Measurements from ENCODE around the gene IL1F10. TPM values are rescaled to one million over a fixed set of nuclear protein-coding genes. Genes with fewer than 3 reads are reported as not detected.

The IL1F10 gene
- total RNA-seq, 1 experiment from 2014 or later = not detected

- no peak for DNase-seq
- Histone ChIP-seq H3K4me2 (ENCODE audit: low read depth, low read length, poor library complexity, severe bottlenecking) (no peak overlapping the region), H2AFZ (ENCODE audit: low read length) (no peak overlapping the region), H3K79me2 (ENCODE audit: low read length) (no peaks in the 10 kb centered on the region), H3K27me3 (ENCODE audit: low read length) (no peaks in the 10 kb centered on the region), H3K9ac (ENCODE audit: low read length) (no peak overlapping the region), H3K9me3 (ENCODE audit: low read length) (no peaks in the 10 kb centered on the region), H3K36me3 (ENCODE audit: insufficient read depth, low read length) (no peaks in the 10 kb centered on the region), H3K4me1 (ENCODE audit: low read length) (no peaks in the 10 kb centered on the region), H3K27ac (ENCODE audit: low read length) (no peak overlapping the region), H3K9me2 (replicated peaks; ENCODE audit: insufficient read depth, low read length) (no peaks in the 10 kb centered on the region), H4K20me1 (ENCODE audit: insufficient read depth, low read depth, low read length) (0 out of 2 replicates have a peak, but pooled peaks cover 2% of the 10 kb centered on the region), H3K4me3 (ENCODE audit: low read length) (no peak overlapping the region)
These were observed 33.8 kb upstream of the IL1F10 start for GRCh38 chr2:113034016-113034415.

- no peak overlapping the region for H3K4me2 ChIP-seq (ENCODE audit: low read depth, low read length, poor library complexity, severe bottlenecking)
- H3K79me2 ChIP-seq (ENCODE audit: low read length) = no peaks in the 10 kb centered on the region
- H3K4me3 ChIP-seq (ENCODE audit: low read length) = no peak overlapping the region
- no peaks in the 10 kb centered on the region for H3K27me3 ChIP-seq (ENCODE audit: low read length)
- no peaks in the 10 kb centered on the region for H3K9me3 ChIP-seq (ENCODE audit: low read length)
- no peaks in the 10 kb centered on the region for H3K9me2 ChIP-seq (replicated peaks; ENCODE audit: insufficient read depth, low read length)
- H2AFZ ChIP-seq (ENCODE audit: low read length) = no peak overlapping the region
- no peak overlapping the region for H3K27ac ChIP-seq (ENCODE audit: low read length)
- DNase-seq = no peak
- H3K9ac ChIP-seq (ENCODE audit: low read length) = no peak overlapping the region
- no peaks in the 10 kb centered on the region for H3K36me3 ChIP-seq (ENCODE audit: insufficient read depth, low read length)
- no peaks in the 10 kb centered on the region for H3K4me1 ChIP-seq (ENCODE audit: low read length)
- no peaks in the 10 kb centered on the region for H4K20me1 ChIP-seq (ENCODE audit: insufficient read depth, low read depth, low read length)
These were observed 31.0 kb upstream of the IL1F10 start for GRCh38 chr2:113036763-113037162.

DNA sequence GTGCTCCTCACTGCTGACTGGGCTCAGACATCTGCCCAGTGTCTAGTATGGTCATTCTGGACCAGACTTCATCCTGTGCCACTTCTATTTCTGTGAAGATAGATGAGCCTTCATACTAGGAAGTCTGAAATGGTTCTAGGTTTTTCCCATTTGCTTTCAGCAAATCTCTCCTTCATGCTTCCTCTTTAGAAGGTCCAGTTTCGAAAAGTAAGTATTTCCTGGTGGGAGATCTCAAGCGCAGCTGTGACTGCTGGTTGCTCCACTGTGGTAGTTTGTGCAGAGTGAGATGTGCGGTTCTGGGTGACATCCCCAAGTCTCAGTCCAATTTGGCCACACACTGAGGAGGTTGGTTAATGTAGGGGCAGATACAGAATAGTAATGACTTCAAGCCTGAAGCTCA lies 29.5 kb upstream of the IL1F10 start:
- no peaks in the 10 kb centered on the region for H3K27me3 ChIP-seq (ENCODE audit: low read length)
- DNase-seq = no peak
- H3K27ac ChIP-seq (ENCODE audit: low read length) = no peak overlapping the region
- no peaks in the 10 kb centered on the region for H3K9me3 ChIP-seq (ENCODE audit: low read length)
- H3K4me1 ChIP-seq (ENCODE audit: low read length) = no peaks in the 10 kb centered on the region
- H2AFZ ChIP-seq (ENCODE audit: low read length) = no peak overlapping the region
- H3K36me3 ChIP-seq (ENCODE audit: insufficient read depth, low read length) = no peaks in the 10 kb centered on the region
- no peak overlapping the region for H3K4me2 ChIP-seq (ENCODE audit: low read depth, low read length, poor library complexity, severe bottlenecking)
- no peak overlapping the region for H3K9ac ChIP-seq (ENCODE audit: low read length)
- H3K79me2 ChIP-seq (ENCODE audit: low read length) = no peaks in the 10 kb centered on the region
- no peaks in the 10 kb centered on the region for H4K20me1 ChIP-seq (ENCODE audit: insufficient read depth, low read depth, low read length)
- no peak overlapping the region for H3K4me3 ChIP-seq (ENCODE audit: low read length)
- no peaks in the 10 kb centered on the region for H3K9me2 ChIP-seq (replicated peaks; ENCODE audit: insufficient read depth, low read length)

DNA sequence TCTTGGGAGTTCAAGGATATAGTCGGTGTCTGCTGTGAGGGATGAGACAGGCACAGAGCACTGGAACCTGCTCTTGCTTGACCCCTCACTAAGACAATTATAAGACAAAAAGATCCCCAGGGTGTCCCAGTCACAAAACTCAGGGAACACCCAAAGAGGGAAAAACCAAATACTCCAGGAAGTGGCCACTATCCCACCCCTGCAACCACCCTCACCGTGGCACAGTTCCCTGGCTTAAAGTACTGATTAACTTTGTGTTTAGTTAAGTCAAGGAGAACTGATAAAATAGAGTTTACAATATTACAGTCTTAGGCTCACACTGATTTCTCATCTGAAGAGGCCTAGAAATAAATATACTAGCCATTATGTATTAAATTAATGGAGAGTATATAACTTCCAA lies 28.6 kb upstream of the IL1F10 start:
- Histone ChIP-seq H3K9me3 (ENCODE audit: low read length) (no peaks in the 10 kb centered on the region), H3K4me1 (ENCODE audit: low read length) (no peaks in the 10 kb centered on the region), H3K4me2 (ENCODE audit: low read depth, low read length, poor library complexity, severe bottlenecking) (no peak overlapping the region), H3K27ac (ENCODE audit: low read length) (no peak overlapping the region), H3K36me3 (ENCODE audit: insufficient read depth, low read length) (no peaks in the 10 kb centered on the region), H3K79me2 (ENCODE audit: low read length) (no peaks in the 10 kb centered on the region), H3K4me3 (ENCODE audit: low read length) (no peak overlapping the region), H4K20me1 (ENCODE audit: insufficient read depth, low read depth, low read length) (no peaks in the 10 kb centered on the region), H3K27me3 (ENCODE audit: low read length) (no peaks in the 10 kb centered on the region), H3K9ac (ENCODE audit: low read length) (no peak overlapping the region), H3K9me2 (replicated peaks; ENCODE audit: insufficient read depth, low read length) (no peaks in the 10 kb centered on the region), H2AFZ (ENCODE audit: low read length) (no peak overlapping the region)
- no peak for DNase-seq

DNA sequence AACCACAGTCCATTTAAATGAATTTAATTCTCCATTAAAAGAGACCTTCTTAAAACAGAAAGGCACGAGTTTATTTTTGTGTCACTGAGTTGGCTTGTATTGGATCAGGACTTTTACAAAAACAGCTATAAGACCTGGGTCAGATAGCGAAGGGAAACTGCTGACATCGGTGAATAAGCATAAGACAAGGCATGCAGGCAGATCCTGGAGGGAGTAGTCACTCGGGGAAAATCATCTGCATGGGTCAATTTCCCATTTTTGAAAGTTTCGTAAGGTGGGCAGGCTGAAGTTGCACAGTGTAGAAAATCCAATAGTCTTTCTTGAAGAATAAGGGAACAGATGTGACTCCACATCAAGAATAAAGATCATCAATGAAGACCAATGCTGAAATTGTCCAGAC lies 28.1 kb upstream of the IL1F10 start:
- no peak overlapping the region for H3K4me3 ChIP-seq (ENCODE audit: low read length)
- no peaks in the 10 kb centered on the region for H3K27me3 ChIP-seq (ENCODE audit: low read length)
- H3K4me1 ChIP-seq (ENCODE audit: low read length) = no peaks in the 10 kb centered on the region
- H4K20me1 ChIP-seq (ENCODE audit: insufficient read depth, low read depth, low read length) = no peaks in the 10 kb centered on the region
- H3K79me2 ChIP-seq (ENCODE audit: low read length) = no peaks in the 10 kb centered on the region
- DNase-seq = no peak
- H3K9ac ChIP-seq (ENCODE audit: low read length) = no peak overlapping the region
- H3K4me2 ChIP-seq (ENCODE audit: low read depth, low read length, poor library complexity, severe bottlenecking) = no peak overlapping the region
- no peak overlapping the region for H2AFZ ChIP-seq (ENCODE audit: low read length)
- H3K27ac ChIP-seq (ENCODE audit: low read length) = no peak overlapping the region
- H3K9me3 ChIP-seq (ENCODE audit: low read length) = no peaks in the 10 kb centered on the region
- no peaks in the 10 kb centered on the region for H3K9me2 ChIP-seq (replicated peaks; ENCODE audit: insufficient read depth, low read length)
- H3K36me3 ChIP-seq (ENCODE audit: insufficient read depth, low read length) = no peaks in the 10 kb centered on the region

GRCh38 chr2:113041871-113042270 lies 25.9 kb upstream of the IL1F10 start:
- Histone ChIP-seq H3K27ac (ENCODE audit: low read length) (no peak overlapping the region), H3K9ac (ENCODE audit: low read length) (no peak overlapping the region), H3K9me2 (replicated peaks; ENCODE audit: insufficient read depth, low read length) (no peaks in the 10 kb centered on the region), H3K27me3 (ENCODE audit: low read length) (no peaks in the 10 kb centered on the region), H3K4me2 (ENCODE audit: low read depth, low read length, poor library complexity, severe bottlenecking) (no peak overlapping the region), H3K36me3 (ENCODE audit: insufficient read depth, low read length) (no peaks in the 10 kb centered on the region), H4K20me1 (ENCODE audit: insufficient read depth, low read depth, low read length) (no peaks in the 10 kb centered on the region), H3K79me2 (ENCODE audit: low read length) (no peaks in the 10 kb centered on the region), H2AFZ (ENCODE audit: low read length) (no peak overlapping the region), H3K4me1 (ENCODE audit: low read length) (no peaks in the 10 kb centered on the region), H3K9me3 (ENCODE audit: low read length) (no peaks in the 10 kb centered on the region), H3K4me3 (ENCODE audit: low read length) (no peak overlapping the region)
- DNase-seq = no peak

DNA sequence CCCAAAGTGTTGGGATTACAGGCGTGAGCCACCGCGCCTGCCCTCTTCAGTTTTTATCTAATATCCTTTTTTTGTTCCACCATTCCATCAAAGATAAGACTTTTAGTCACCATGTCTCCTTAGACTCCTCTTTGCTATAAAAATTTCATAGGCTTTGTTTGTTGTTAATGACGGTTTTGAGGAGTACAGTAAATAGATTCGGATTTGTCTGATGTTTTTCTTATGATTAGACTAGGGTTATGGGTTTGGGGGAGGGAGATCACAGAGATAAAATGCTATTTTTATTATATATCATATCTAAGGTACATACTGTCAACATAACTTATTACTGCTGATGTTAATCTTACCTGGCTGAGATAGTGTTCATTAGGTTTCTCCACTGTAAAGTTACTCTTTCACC lies 21.3 kb upstream of the IL1F10 start:
- Histone ChIP-seq H3K27ac (ENCODE audit: low read length) (no peak overlapping the region), H4K20me1 (ENCODE audit: insufficient read depth, low read depth, low read length) (no peaks in the 10 kb centered on the region), H3K4me2 (ENCODE audit: low read depth, low read length, poor library complexity, severe bottlenecking) (no peak overlapping the region), H2AFZ (ENCODE audit: low read length) (no peak overlapping the region), H3K9me2 (replicated peaks; ENCODE audit: insufficient read depth, low read length) (no peaks in the 10 kb centered on the region), H3K4me1 (ENCODE audit: low read length) (no peaks in the 10 kb centered on the region), H3K9me3 (ENCODE audit: low read length) (no peaks in the 10 kb centered on the region), H3K79me2 (ENCODE audit: low read length) (no peaks in the 10 kb centered on the region), H3K9ac (ENCODE audit: low read length) (no peak overlapping the region), H3K4me3 (ENCODE audit: low read length) (no peak overlapping the region), H3K27me3 (ENCODE audit: low read length) (no peaks in the 10 kb centered on the region), H3K36me3 (ENCODE audit: insufficient read depth, low read length) (no peaks in the 10 kb centered on the region)
- no peak for DNase-seq

GRCh38 chr2:113050921-113051895 lies 16.6 kb upstream of the IL1F10 start:
- H3K4me3 ChIP-seq (ENCODE audit: low read length) = no peak overlapping the region
- H2AFZ ChIP-seq (ENCODE audit: low read length) = no peak overlapping the region
- no peaks in the 10 kb centered on the region for H3K4me1 ChIP-seq (ENCODE audit: low read length)
- no peak for DNase-seq
- no peaks in the 10 kb centered on the region for H3K9me2 ChIP-seq (replicated peaks; ENCODE audit: insufficient read depth, low read length)
- no peaks in the 10 kb centered on the region for H3K79me2 ChIP-seq (ENCODE audit: low read length)
- H3K27ac ChIP-seq (ENCODE audit: low read length) = no peak overlapping the region
- H3K9ac ChIP-seq (ENCODE audit: low read length) = no peak overlapping the region
- H3K36me3 ChIP-seq (ENCODE audit: insufficient read depth, low read length) = no peaks in the 10 kb centered on the region
- no peaks in the 10 kb centered on the region for H3K9me3 ChIP-seq (ENCODE audit: low read length)
- H3K4me2 ChIP-seq (ENCODE audit: low read depth, low read length, poor library complexity, severe bottlenecking) = no peak overlapping the region
- no peaks in the 10 kb centered on the region for H3K27me3 ChIP-seq (ENCODE audit: low read length)
- H4K20me1 ChIP-seq (ENCODE audit: insufficient read depth, low read depth, low read length) = no peaks in the 10 kb centered on the region

All from Karpas-422 (cell line).